HK-2 (cell line): ENCODE results near the gene RAB20.
"Not testable (repeated sequence)": the region's sequence is repeated elsewhere in the genome, so short reads cannot be mapped to it uniquely, and the experiment has no call there.

ENCODE experiments used
- DNase-seq: peaks from one replicate; pipeline ENCODE4 v3.0.0-alpha.2; 2018; ENCODE audit not compliant: unreplicated experiment

The RAB20 gene

GRCh38 chr13:110575322-110576069 lies 14.0 kb upstream of the RAB20 start:
- DNase-seq: no peak

GRCh38 chr13:110574161-110574560 lies 12.6 kb upstream of the RAB20 start:
- DNase-seq: no peak

- DNase-seq: no peak
These were observed 11.2 kb upstream of the RAB20 start for GRCh38 chr13:110572778-110573118.

- DNase-seq: no peak
These were observed 10.6 kb upstream of the RAB20 start for GRCh38 chr13:110571896-110572777.

GRCh38 chr13:110570886-110571285 lies 9.4 kb upstream of the RAB20 start:
- no peak for DNase-seq

GRCh38 chr13:110569962-110570361 lies 8.4 kb upstream of the RAB20 start:
- DNase-seq: not testable (repeated sequence)

GRCh38 chr13:110568612-110569011 lies 7.1 kb upstream of the RAB20 start:
- DNase-seq: no peak

GRCh38 chr13:110566171-110566570 lies 4.6 kb upstream of the RAB20 start:
- no peak for DNase-seq

GRCh38 chr13:110565296-110565695 lies 3.8 kb upstream of the RAB20 start:
- no peak for DNase-seq

- DNase-seq: no peak
These were observed 3.0 kb upstream of the RAB20 start for GRCh38 chr13:110564472-110564985.

GRCh38 chr13:110563463-110563774 lies 1.9 kb upstream of the RAB20 start:
- DNase-seq: no peak

- DNase-seq: no peak
These were observed 1.4 kb upstream of the RAB20 start for GRCh38 chr13:110562696-110563462.

GRCh38 chr13:110562036-110562597 lies 595 bp upstream of the RAB20 start:
- DNase-seq: no peak

GRCh38 chr13:110560601-110561343 lies 750 bp downstream of the RAB20 start:
- DNase-seq: no peak

GRCh38 chr13:110559986-110560385 lies 1.5 kb downstream of the RAB20 start:
- DNase-seq: no peak

GRCh38 chr13:110559429-110559943 lies 2.0 kb downstream of the RAB20 start:
- no peak for DNase-seq

- DNase-seq: no peak
These were observed 3.8 kb downstream of the RAB20 start for GRCh38 chr13:110557610-110558305.

GRCh38 chr13:110557082-110557481 lies 4.4 kb downstream of the RAB20 start:
- DNase-seq: no peak

GRCh38 chr13:110556224-110556606 lies 5.3 kb downstream of the RAB20 start:
- DNase-seq: no peak

GRCh38 chr13:110555601-110556223 lies 5.8 kb downstream of the RAB20 start:
- no peak for DNase-seq
